Esophagus squamous epithelium (tissue), 5 donors: ENCODE results near the gene ST3GAL5. TPM values are rescaled to one million over a fixed set of nuclear protein-coding genes. Genes with fewer than 3 reads are reported as not detected.

Source experiments
- DNase-seq: peaks from one replicate; lab custom pipeline; 2025; lab: John Stamatoyannopoulos, UW
- H3K27ac ChIP-seq, 4 donors: fragments of 200-600 bp; sonication (generic); one replicate each; pipeline ENCODE4 v1.5.1; 2016 to 2019; ENCODE audit warnings: mild to moderate bottlenecking in 1 of 4
- H3K27me3 ChIP-seq, 4 donors: fragments of 200-600 bp; sonication (generic); 1 replicate in 3 of 4; 2 replicates in 1 of 4; pipeline versions ENCODE4 v1.5.1 to v1.6.0; 2017 to 2021; ENCODE audit warnings: antibody characterized with exemption in 1 of 4
- H3K36me3 ChIP-seq, 3 donors: fragments of 200-600 bp; sonication (generic); one replicate each; pipeline ENCODE4 v1.5.1; 2016 to 2019
- H3K4me1 ChIP-seq, 3 donors: fragments of 200-600 bp; sonication (generic); one replicate each; pipeline ENCODE4 v1.5.1; 2017 to 2019
- H3K4me3 ChIP-seq, 4 donors: fragments of 200-600 bp; sonication (generic); 1 replicate in 3 of 4; 2 replicates in 1 of 4; pipeline ENCODE4 v1.5.1; 2016 to 2019; ENCODE audit warnings: mild to moderate bottlenecking in 2 of 4, moderate library complexity in 1 of 4
- H3K9me3 ChIP-seq, 3 donors: fragments of 200-600 bp; sonication (generic); one replicate each; pipeline ENCODE4 v1.5.1; 2016 to 2019
- POLR2A ChIP-seq, 4 donors: fragments of 450-650 bp; IDR thresholded peaks; one replicate each; pipeline ENCODE4 v1.6.1; 2017; ENCODE audit warnings: antibody characterized with exemption in 4 of 4, mild to moderate bottlenecking in 4 of 4, moderate library complexity in 3 of 4
- whole genome bisulfite sequencing, 2 donors: methylation state at CpG; one replicate each; pipeline ENCODE4 v1.1.5; 2018; 5-methylcytosine and 5-hydroxymethylcytosine counted together
- intact Hi-C: fragments of 100-400 bp; cut with DNase I; formaldehyde crosslinking; loops from one replicate; pipeline ENCODE4 v1.15.0; 2022
- total RNA-seq, 4 donors: library from RNA; depleted of rRNA; stranded (reverse); fragments of >200 nt; gene quantifications; one replicate each; pipeline ENCODE4 v1.1.0, GENCODE V29; 2016
- TF ChIP-seq, protein P1 (sequence below), 6 experiments: fragments of 450-650 bp in 4 of 6; fragments of 200-600 bp in 2 of 6; sonication (generic) in 2 of 6; IDR thresholded peaks; one replicate each; pipeline ENCODE4 v1.5.1; 2016 to 2019; ENCODE audit warnings: antibody characterized with exemption in 6 of 6, mild to moderate bottlenecking in 4 of 6, moderate library complexity in 4 of 6
- donor health status: DM: yes; HTN: yes; CAD: no.

Gene ST3GAL5
- total RNA-seq, 4 donors from 2014 or later, result 1.3 to 13.5 (median 5.2) TPM

- WGBS, 2 donors, result 93 to 94% methylated on average over 6 of the region's 6 CpGs
- Histone ChIP-seq H3K9me3 (no peaks in the 10 kb centered on the region), H3K4me1 (no peaks in the 10 kb centered on the region), H3K36me3 (no peaks in the 10 kb centered on the region), H3K4me3 (no peak overlapping the region), H3K27ac (no peak overlapping the region), H3K27me3 (no peaks in the 10 kb centered on the region)
- DNase-seq, result no peak
- TF ChIP-seq, protein P1, sequence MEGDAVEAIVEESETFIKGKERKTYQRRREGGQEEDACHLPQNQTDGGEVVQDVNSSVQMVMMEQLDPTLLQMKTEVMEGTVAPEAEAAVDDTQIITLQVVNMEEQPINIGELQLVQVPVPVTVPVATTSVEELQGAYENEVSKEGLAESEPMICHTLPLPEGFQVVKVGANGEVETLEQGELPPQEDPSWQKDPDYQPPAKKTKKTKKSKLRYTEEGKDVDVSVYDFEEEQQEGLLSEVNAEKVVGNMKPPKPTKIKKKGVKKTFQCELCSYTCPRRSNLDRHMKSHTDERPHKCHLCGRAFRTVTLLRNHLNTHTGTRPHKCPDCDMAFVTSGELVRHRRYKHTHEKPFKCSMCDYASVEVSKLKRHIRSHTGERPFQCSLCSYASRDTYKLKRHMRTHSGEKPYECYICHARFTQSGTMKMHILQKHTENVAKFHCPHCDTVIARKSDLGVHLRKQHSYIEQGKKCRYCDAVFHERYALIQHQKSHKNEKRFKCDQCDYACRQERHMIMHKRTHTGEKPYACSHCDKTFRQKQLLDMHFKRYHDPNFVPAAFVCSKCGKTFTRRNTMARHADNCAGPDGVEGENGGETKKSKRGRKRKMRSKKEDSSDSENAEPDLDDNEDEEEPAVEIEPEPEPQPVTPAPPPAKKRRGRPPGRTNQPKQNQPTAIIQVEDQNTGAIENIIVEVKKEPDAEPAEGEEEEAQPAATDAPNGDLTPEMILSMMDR (IDR thresholded peaks at IDR 0.05), result no peak
- intact Hi-C loops, result no loop called here
Measured at GRCh38 chr2:85871494-85872164, 17.2 kb downstream of the ST3GAL5 start.

DNA sequence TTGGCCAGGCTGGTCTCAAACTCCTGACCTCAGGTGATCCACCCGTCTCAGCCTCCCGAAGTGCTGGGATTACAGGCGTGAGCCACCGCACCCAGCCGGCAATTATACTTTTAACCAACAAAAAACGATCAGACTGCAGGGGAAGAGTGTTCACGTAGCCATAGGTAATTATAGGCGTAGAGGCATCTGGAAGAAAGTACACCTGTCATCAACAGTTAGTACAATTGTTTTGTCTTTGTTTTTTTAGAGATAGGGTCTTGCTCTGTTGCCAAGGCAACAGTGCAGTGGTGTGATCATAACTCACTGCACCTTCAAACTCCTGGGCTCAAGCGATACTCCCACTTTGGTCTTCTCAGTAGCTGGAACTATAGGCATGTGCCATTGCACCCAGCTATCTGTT, 20.0 kb downstream of the ST3GAL5 start:
- intact Hi-C loops, result no loop called here
- 82 to 97% methylated on average over 5 to 9 of the region's 9 CpGs for WGBS, 2 donors

GRCh38 chr2:85867556-85868292, 21.1 kb downstream of the ST3GAL5 start:
- 86 to 89% methylated on average over 10 to 11 of the region's 11 CpGs for WGBS, 2 donors
- Histone ChIP-seq H3K4me3 (no peak overlapping the region), H3K36me3 (no peaks in the 10 kb centered on the region), H3K4me1 (peaks cover 0 to 16% (median 0%) of the 10 kb centered on the region in 3 donors), H3K9me3 (no peaks in the 10 kb centered on the region), H3K27ac (no peak overlapping the region), H3K27me3 (no peaks in the 10 kb centered on the region)
- intact Hi-C loops, result no loop called here
- no peak for DNase-seq
- TF ChIP-seq, protein P1 (IDR thresholded peaks at IDR 0.05), result no peak
- no peak for TF ChIP-seq POLR2A (IDR thresholded peaks at IDR 0.05)

More for the DNA sequence above, 20.0 kb downstream of the ST3GAL5 start:
- DNase-seq, result no peak
- TF ChIP-seq, protein P1 (IDR thresholded peaks at IDR 0.05), result no peak
- TF ChIP-seq POLR2A (IDR thresholded peaks at IDR 0.05), result no peak
- Histone ChIP-seq H3K27ac (no peak overlapping the region), H3K9me3 (no peaks in the 10 kb centered on the region), H3K4me3 (no peak overlapping the region), H3K36me3 (no peaks in the 10 kb centered on the region), H3K27me3 (no peaks in the 10 kb centered on the region), H3K4me1 (peaks cover 0 to 16% (median 0%) of the 10 kb centered on the region in 3 donors)

DNA sequence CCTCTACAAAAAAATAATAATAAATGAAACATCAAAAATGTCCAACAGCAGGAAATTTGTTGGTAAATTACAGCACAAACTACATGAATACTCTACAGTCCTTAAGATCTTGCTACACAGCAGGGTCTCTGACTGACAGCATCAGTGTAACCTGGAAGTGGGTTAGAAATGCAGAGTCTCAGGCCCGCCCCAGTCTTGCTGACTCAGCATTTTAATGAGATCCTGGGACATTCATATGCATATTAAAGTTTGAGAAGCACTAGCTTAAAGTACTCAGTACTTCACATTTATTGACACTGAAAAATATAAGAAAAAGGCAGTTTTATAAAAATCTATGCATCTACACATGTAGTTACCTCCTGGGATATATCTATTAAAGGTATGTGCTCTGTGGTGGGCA, 21.7 kb downstream of the ST3GAL5 start:
- TF ChIP-seq POLR2A (IDR thresholded peaks at IDR 0.05), result no peak
- TF ChIP-seq, protein P1 (IDR thresholded peaks at IDR 0.05), result no peak
- WGBS, 2 donors, result 93 to 100% methylated on average over 1 of the region's 1 CpG

GRCh38 chr2:85866165-85866659, 22.6 kb downstream of the ST3GAL5 start:
- Histone ChIP-seq H3K27me3 (no peaks in the 10 kb centered on the region), H3K4me1 (peaks cover 0 to 16% (median 0%) of the 10 kb centered on the region in 3 donors), H3K36me3 (no peaks in the 10 kb centered on the region), H3K9me3 (no peaks in the 10 kb centered on the region), H3K4me3 (no peak overlapping the region), H3K27ac (no peak overlapping the region)
- WGBS, 2 donors, result 91 to 93% methylated on average over 3 of the region's 3 CpGs
- DNase-seq, result no peak
- TF ChIP-seq POLR2A (IDR thresholded peaks at IDR 0.05), result no peak
- TF ChIP-seq, protein P1 (IDR thresholded peaks at IDR 0.05), result no peak
- intact Hi-C loops, result no loop called here

More for the DNA sequence above, 21.7 kb downstream of the ST3GAL5 start:
- DNase-seq, result no peak
- Histone ChIP-seq H3K4me1 (peaks cover 0 to 16% (median 0%) of the 10 kb centered on the region in 3 donors), H3K27me3 (no peaks in the 10 kb centered on the region), H3K9me3 (no peaks in the 10 kb centered on the region), H3K36me3 (no peaks in the 10 kb centered on the region), H3K4me3 (no peak overlapping the region), H3K27ac (no peak overlapping the region)
- intact Hi-C loops, result no loop called here
